ENCODE measurements around the gene OR11L1. TPM values are rescaled to one million over a fixed set of nuclear protein-coding genes. Genes with fewer than 3 reads are reported as not detected.

Gene OR11L1
- total RNA-seq, 4 donors from 2014 or later, result not detected

DNA sequence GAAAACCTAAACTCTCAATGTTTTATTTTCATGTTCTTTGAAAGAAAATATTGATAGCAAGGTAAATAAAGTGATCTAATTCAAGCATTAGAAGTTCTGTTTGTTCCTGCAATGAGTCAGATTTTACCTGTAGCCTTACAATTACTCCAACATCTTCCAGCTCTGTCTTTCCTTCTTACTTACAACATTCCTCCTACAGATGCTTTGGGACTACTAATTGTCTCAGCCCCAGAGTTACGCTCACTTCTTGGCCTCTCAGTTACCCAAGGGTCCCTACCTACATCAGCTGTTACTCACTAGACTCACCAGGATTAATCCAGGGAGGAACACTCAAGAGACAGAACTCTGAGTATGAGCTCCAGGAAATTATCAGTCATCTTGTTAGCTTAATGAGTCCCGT lies 44.2 kb downstream of the OR11L1 start:
- H3K27ac ChIP-seq, result no peak overlapping the region
- no peaks in the 10 kb centered on the region for H3K4me1 ChIP-seq
- no peaks in the 10 kb centered on the region for H3K27me3 ChIP-seq
- H3K4me3 ChIP-seq, result no peak overlapping the region
- in situ Hi-C loops (cut with MboI; ENCODE audit: low pct_ligation_motif_present in 1 of 4, low pct_unique_long_range_greater_than_20kb in 1 of 4, low sequenced_read_pairs in 3 of 4) (no loop called here), intact Hi-C loops (cut with DNase I; ENCODE audit: low total_unique reads) (no loop called here)
- TF ChIP-seq POLR2AphosphoS5 (IDR thresholded peaks at IDR 0.05) (no peak), EP300 (IDR thresholded peaks at IDR 0.05; ENCODE audit: low read depth) (no peak), POLR2A (IDR thresholded peaks at IDR 0.05) (no peak)
- TF ChIP-seq, protein P1, sequence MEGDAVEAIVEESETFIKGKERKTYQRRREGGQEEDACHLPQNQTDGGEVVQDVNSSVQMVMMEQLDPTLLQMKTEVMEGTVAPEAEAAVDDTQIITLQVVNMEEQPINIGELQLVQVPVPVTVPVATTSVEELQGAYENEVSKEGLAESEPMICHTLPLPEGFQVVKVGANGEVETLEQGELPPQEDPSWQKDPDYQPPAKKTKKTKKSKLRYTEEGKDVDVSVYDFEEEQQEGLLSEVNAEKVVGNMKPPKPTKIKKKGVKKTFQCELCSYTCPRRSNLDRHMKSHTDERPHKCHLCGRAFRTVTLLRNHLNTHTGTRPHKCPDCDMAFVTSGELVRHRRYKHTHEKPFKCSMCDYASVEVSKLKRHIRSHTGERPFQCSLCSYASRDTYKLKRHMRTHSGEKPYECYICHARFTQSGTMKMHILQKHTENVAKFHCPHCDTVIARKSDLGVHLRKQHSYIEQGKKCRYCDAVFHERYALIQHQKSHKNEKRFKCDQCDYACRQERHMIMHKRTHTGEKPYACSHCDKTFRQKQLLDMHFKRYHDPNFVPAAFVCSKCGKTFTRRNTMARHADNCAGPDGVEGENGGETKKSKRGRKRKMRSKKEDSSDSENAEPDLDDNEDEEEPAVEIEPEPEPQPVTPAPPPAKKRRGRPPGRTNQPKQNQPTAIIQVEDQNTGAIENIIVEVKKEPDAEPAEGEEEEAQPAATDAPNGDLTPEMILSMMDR (IDR thresholded peaks at IDR 0.05), result no peak
- DNase-seq, result no peak
- H3K9me3 ChIP-seq, result no peaks in the 10 kb centered on the region
- H3K36me3 ChIP-seq, result no peaks in the 10 kb centered on the region
- 40 to 41% methylated on average over 2 of the region's 2 CpGs for WGBS, 2 donors (ENCODE audit: low coverage in 1 of 2)

Other genes with a start within 250 kb of the OR11L1 start
- gene OR2G3, start 236.3 kb downstream of the OR11L1 start, total RNA-seq, result not detected
- gene OR13G1, start 162.2 kb downstream of the OR11L1 start, total RNA-seq, result not detected
- gene OR6F1, start 125.2 kb downstream of the OR11L1 start, total RNA-seq, result not detected
- 1 to 10 TPM in 1 of 4 donors, under 1 TPM in 1, not detected in 2; 0.82 to 1.4 TPM for gene OR14K1, start 103.3 kb downstream of the OR11L1 start, total RNA-seq
- not detected for gene OR14A2, start 93.8 kb downstream of the OR11L1 start, total RNA-seq
- not detected for gene OR1C1, start 81.3 kb downstream of the OR11L1 start, total RNA-seq
- gene OR14A16, start 17.8 kb downstream of the OR11L1 start, total RNA-seq, result not detected
- gene TRIM58, start 15.3 kb upstream of the OR11L1 start, total RNA-seq, result 10 to 100 TPM in 1 of 4 donors, 1 to 10 TPM in 2, not detected in 1; 2.0 to 10.8 (median 7.0) TPM
- gene OR2W3, start 53.7 kb upstream of the OR11L1 start, total RNA-seq, result 1 to 10 TPM in 1 of 4 donors, under 1 TPM in 1, not detected in 2; 0.68 to 5.4 TPM
- not detected for gene OR2T8, start 78.4 kb upstream of the OR11L1 start, total RNA-seq
- gene OR2AJ1, start 83.0 kb upstream of the OR11L1 start, total RNA-seq, result not detected
- gene OR2L8, start 107.0 kb upstream of the OR11L1 start, total RNA-seq, result not detected
- gene OR2AK2, start 123.3 kb upstream of the OR11L1 start, total RNA-seq, result not detected
- gene OR2L5, start 171.8 kb upstream of the OR11L1 start, total RNA-seq, result under 1 TPM in 1 of 4 donors, not detected in 3; 0.32 TPM
- 1 to 10 TPM in 1 of 4 donors, under 1 TPM in 1, not detected in 2; 0.16 to 1.5 TPM for gene OR2L2, start 188.2 kb upstream of the OR11L1 start, total RNA-seq
- not detected for gene OR2L3, start 204.9 kb upstream of the OR11L1 start, total RNA-seq

Data from transverse colon (tissue), 4 donors.